ENCODE measurements around the gene AKAP10.

DNA sequence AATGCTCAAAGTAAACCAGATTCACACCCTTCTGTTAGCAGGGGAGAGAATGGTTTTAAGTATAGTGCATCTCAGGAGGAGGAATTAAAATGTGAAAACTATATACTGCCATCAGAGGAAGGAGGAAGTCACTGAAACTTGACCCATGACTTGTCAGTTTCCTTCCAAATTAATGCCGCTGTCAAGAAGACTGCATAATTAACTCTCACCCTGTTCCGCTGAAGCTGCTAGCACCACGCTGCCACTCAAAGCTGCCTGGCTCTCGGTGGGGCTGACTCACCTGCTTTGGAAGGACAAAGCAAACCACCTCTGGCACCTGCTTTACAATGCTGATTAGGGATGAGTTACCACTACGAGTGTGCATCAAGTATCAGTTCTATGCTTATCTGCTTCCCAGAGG lies 72.1 kb downstream of the AKAP10 start:
- TF ChIP-seq POLR2A (IDR thresholded peaks at IDR 0.05) (no peak), EP300 (IDR thresholded peaks at IDR 0.05) (no peak)
